ENCODE data around the gene PTPRD.

GRCh38 chr9:10168241-10168640, 444.6 kb downstream of the PTPRD start:
- TF ChIP-seq CTCF (IDR thresholded peaks at IDR 0.05; ENCODE audit: insufficient read depth, low read length, poor library complexity, severe bottlenecking): no peak
- TF ChIP-seq EZH2phosphoT487 (conservative IDR thresholded peaks at IDR 0.05; ENCODE audit: low read length): no peak
